Prostate gland (tissue), 2 donors: ENCODE measurements around the gene IRF2.

Experiments used
- POLR2A ChIP-seq: fragments of 450-650 bp; IDR thresholded peaks from one replicate; pipeline ENCODE4 v1.6.1; 2016; ENCODE audit warnings: antibody characterized with exemption, mild to moderate bottlenecking
- TF ChIP-seq, protein P1 (sequence below), 4 experiments: fragments of 200-600 bp in 2 of 4; fragments of 450-650 bp in 2 of 4; sonication (generic) in 2 of 4; IDR thresholded peaks; 1 replicate in 3 of 4; 2 replicates in 1 of 4; pipeline ENCODE4 v1.5.1; 2016 to 2019; ENCODE audit warnings: antibody characterized with exemption in 4 of 4, mild to moderate bottlenecking in 2 of 4, moderate library complexity in 2 of 4

GRCh38 chr4:184406958-184407391 is 67.4 kb downstream of the IRF2 start:
- TF ChIP-seq, protein P1, sequence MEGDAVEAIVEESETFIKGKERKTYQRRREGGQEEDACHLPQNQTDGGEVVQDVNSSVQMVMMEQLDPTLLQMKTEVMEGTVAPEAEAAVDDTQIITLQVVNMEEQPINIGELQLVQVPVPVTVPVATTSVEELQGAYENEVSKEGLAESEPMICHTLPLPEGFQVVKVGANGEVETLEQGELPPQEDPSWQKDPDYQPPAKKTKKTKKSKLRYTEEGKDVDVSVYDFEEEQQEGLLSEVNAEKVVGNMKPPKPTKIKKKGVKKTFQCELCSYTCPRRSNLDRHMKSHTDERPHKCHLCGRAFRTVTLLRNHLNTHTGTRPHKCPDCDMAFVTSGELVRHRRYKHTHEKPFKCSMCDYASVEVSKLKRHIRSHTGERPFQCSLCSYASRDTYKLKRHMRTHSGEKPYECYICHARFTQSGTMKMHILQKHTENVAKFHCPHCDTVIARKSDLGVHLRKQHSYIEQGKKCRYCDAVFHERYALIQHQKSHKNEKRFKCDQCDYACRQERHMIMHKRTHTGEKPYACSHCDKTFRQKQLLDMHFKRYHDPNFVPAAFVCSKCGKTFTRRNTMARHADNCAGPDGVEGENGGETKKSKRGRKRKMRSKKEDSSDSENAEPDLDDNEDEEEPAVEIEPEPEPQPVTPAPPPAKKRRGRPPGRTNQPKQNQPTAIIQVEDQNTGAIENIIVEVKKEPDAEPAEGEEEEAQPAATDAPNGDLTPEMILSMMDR (IDR thresholded peaks at IDR 0.05), result no peak
- TF ChIP-seq POLR2A, result no peak
